ENCODE results near the gene LCORL. TPM values are rescaled to one million over a fixed set of nuclear protein-coding genes. Genes with fewer than 3 reads are reported as not detected.

LCORL gene
- total and polyA plus RNA-seq, 9 of the 15 experiments (the other 6 are each of a cell fraction or from before 2014, with no cell fraction given), result 3.1 to 24.5 (median 11.1) TPM

DNA sequence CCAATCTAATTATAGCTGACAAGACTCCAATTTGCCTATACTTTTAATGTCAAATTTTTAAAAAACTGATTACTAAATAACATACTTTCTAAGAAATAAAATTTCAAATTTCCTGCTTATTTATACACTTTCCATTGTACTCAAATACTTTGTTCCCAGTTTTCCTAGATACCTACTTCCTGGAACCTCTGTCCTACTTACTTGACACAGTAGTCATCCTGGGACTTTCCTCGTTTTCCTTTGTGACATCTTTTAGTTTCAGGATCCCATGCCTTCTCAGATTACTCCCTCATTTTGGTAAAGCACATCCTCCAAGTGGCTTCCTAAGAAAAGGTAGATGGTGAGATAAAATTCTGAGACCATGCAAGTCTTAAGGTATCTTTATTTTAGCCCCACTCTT is 226.8 kb downstream of the LCORL start (continued):
- TF ChIP-seq, protein P1, sequence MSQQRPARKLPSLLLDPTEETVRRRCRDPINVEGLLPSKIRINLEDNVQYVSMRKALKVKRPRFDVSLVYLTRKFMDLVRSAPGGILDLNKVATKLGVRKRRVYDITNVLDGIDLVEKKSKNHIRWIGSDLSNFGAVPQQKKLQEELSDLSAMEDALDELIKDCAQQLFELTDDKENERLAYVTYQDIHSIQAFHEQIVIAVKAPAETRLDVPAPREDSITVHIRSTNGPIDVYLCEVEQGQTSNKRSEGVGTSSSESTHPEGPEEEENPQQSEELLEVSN (IDR thresholded peaks at IDR 0.05; ENCODE audit: borderline replicate concordance in 1 of 2, extremely low read depth in 1 of 2, insufficient read depth in 1 of 2, insufficient read length in 1 of 2, low read depth in 1 of 2, low read length in 1 of 2, poor library complexity in 1 of 2, severe bottlenecking in 1 of 2), result no peak
- no peak for TF ChIP-seq ZFP1 (CRISPR knock-in tag; IDR thresholded peaks at IDR 0.05)

Other genes starting within 250 kb of the LCORL start
- 0.04 TPM in 1 of 2 replicates, not detected in the other for gene FAM184B, start 240.1 kb downstream of the LCORL start, total RNA-seq (2014; rRNA removed)
- gene FAM184B, start 240.1 kb downstream of the LCORL start, total RNA-seq (2014; rRNA removed; fragmentation: Illumina TruSeq; extraction: Trizol), result not detected in 2 replicates
- not detected in 2 replicates for gene FAM184B, start 240.1 kb downstream of the LCORL start, total RNA-seq (2015; rRNA removed; fragmentation: Illumina TruSeq; extraction: Trizol)
- not detected in 2 replicates for gene FAM184B, start 240.1 kb downstream of the LCORL start, total RNA-seq (2021)
- gene FAM184B, start 240.1 kb downstream of the LCORL start, polyA plus RNA-seq (2011; rRNA removed), result not detected in 2 replicates
- not detected in 2 replicates for gene FAM184B, start 240.1 kb downstream of the LCORL start, polyA plus RNA-seq (2014; fragmentation: Illumina TruSeq; extraction: Trizol)
- not detected for gene FAM184B, start 240.1 kb downstream of the LCORL start, polyA plus RNA-seq (2014; fragmentation: Nextera tagmentation; extraction: Ambion mirVana)
- gene FAM184B, start 240.1 kb downstream of the LCORL start, polyA plus RNA-seq (2014; rRNA removed), result not detected in 2 replicates
- 69.3 and 76.5 TPM in 2 replicates for gene DCAF16, start 211.0 kb downstream of the LCORL start, total RNA-seq (2014; rRNA removed)
- gene DCAF16, start 211.0 kb downstream of the LCORL start, total RNA-seq (2014; rRNA removed; fragmentation: Illumina TruSeq; extraction: Trizol), result 67.8 and 77.4 TPM in 2 replicates
- 62.8 and 71.8 TPM in 2 replicates for gene DCAF16, start 211.0 kb downstream of the LCORL start, total RNA-seq (2015; rRNA removed; fragmentation: Illumina TruSeq; extraction: Trizol)
- gene DCAF16, start 211.0 kb downstream of the LCORL start, total RNA-seq (2021), result 77.5 and 82.8 TPM in 2 replicates
- 81.6 and 84.1 TPM in 2 replicates for gene DCAF16, start 211.0 kb downstream of the LCORL start, polyA plus RNA-seq (2011; rRNA removed)
- 58.0 and 68.3 TPM in 2 replicates for gene DCAF16, start 211.0 kb downstream of the LCORL start, polyA plus RNA-seq (2014; fragmentation: Illumina TruSeq; extraction: Trizol)
- gene DCAF16, start 211.0 kb downstream of the LCORL start, polyA plus RNA-seq (2014; fragmentation: Nextera tagmentation; extraction: Ambion mirVana), result 10 to 100 TPM; 20.5 to 23.8 TPM
- 48.8 and 49.5 TPM in 2 replicates for gene DCAF16, start 211.0 kb downstream of the LCORL start, polyA plus RNA-seq (2014; rRNA removed)
- gene NCAPG, start 210.8 kb downstream of the LCORL start, total RNA-seq (2014; rRNA removed), result 53.0 and 56.6 TPM in 2 replicates
- gene NCAPG, start 210.8 kb downstream of the LCORL start, total RNA-seq (2014; rRNA removed; fragmentation: Illumina TruSeq; extraction: Trizol), result 102 and 119 TPM in 2 replicates
- 74.8 and 76.7 TPM in 2 replicates for gene NCAPG, start 210.8 kb downstream of the LCORL start, total RNA-seq (2015; rRNA removed; fragmentation: Illumina TruSeq; extraction: Trizol)
- 72.9 and 73.4 TPM in 2 replicates for gene NCAPG, start 210.8 kb downstream of the LCORL start, total RNA-seq (2021)
- gene NCAPG, start 210.8 kb downstream of the LCORL start, polyA plus RNA-seq (2011; rRNA removed), result 62.8 and 102 TPM in 2 replicates
- gene NCAPG, start 210.8 kb downstream of the LCORL start, polyA plus RNA-seq (2014; fragmentation: Illumina TruSeq; extraction: Trizol), result 62.8 and 65.3 TPM in 2 replicates
- 10 to 100 TPM; 25.6 to 30.5 TPM for gene NCAPG, start 210.8 kb downstream of the LCORL start, polyA plus RNA-seq (2014; fragmentation: Nextera tagmentation; extraction: Ambion mirVana)
- gene NCAPG, start 210.8 kb downstream of the LCORL start, polyA plus RNA-seq (2014; rRNA removed), result 55.6 and 63.4 TPM in 2 replicates

Measured in K562 (cell line).